ENCODE data around the gene HLA-DPB1.

Gene HLA-DPB1

DNA sequence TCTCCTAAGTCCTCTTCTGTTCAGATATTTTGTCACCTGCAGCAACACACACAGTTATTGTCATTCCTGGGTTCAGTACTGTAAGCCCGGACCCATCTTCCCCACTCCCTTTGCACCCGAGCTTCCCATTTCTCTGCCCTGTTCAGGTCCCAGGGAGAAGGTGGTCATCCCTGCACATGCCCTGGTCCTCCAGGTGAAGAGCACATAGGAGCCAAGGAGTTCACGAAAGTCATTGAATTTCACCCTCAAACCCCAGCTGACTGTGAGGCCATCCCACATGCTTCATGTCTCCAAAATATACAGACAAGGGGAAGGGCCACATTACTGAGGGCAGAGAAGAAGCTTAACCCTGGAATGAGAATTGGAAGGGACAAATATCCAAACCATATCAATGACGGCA, 10.5 kb upstream of the HLA-DPB1 start:
- Histone ChIP-seq H3K9ac (ENCODE audit: low read depth, low read length, poor library complexity) (no peak overlapping the region), H2BK120ac (ENCODE audit: low read depth, low read length) (no peak overlapping the region), H2BK15ac (ENCODE audit: low read length) (no peak overlapping the region), H2BK12ac (ENCODE audit: low read length) (no peak overlapping the region), H4K91ac (ENCODE audit: low read depth, low read length, poor library complexity) (no peak overlapping the region), H2AFZ (ENCODE audit: low read length) (no peak overlapping the region), H3K27me3 (ENCODE audit: control insufficient read depth in 3 of 3, insufficient read depth in 3 of 3, low read depth in 1 of 3, low read length in 3 of 3) (no peaks in the 10 kb centered on the region), H2BK5ac (ENCODE audit: low read length) (no peak overlapping the region), H4K8ac (ENCODE audit: low read depth, low read length) (peak overlapping the region; percentile 97), H3K18ac (ENCODE audit: low read length) (no peak overlapping the region), H3K4me3 (ENCODE audit: low read length in 2 of 2) (no peak overlapping the region), H3K27ac (replicated peaks; ENCODE audit: low read length) (no peak overlapping the region), H3K14ac (ENCODE audit: low read length) (peak overlapping the region; percentile 47), H3K4me1 (ENCODE audit: control insufficient read depth in 2 of 2, insufficient read depth in 1 of 2, low read depth in 1 of 2, low read length in 2 of 2) (no peaks in the 10 kb centered on the region), H3K36me3 (replicated peaks in 1 of 2; ENCODE audit: control insufficient read depth in 2 of 2, insufficient read depth in 2 of 2, low read length in 2 of 2) (no peaks in the 10 kb centered on the region), H3K79me1 (ENCODE audit: low read depth, low read length) (no peaks in the 10 kb centered on the region), H2AK5ac (ENCODE audit: low read depth, low read length) (peak overlapping the region; percentile 46), H3K4ac (ENCODE audit: low read length) (no peak overlapping the region), H3K9me3 (replicated peaks in 1 of 2; ENCODE audit: control insufficient read depth in 2 of 2, insufficient read depth in 1 of 2, low read depth in 1 of 2, low read length in 2 of 2) (no peaks in the 10 kb centered on the region), H3K4me2 (ENCODE audit: insufficient read depth, low read length, poor library complexity, severe bottlenecking) (no peak overlapping the region), H3K23ac (ENCODE audit: low read depth, low read length, poor library complexity) (no peak overlapping the region)
- WGBS, 2 donors (ENCODE audit: extremely low coverage in 2 of 2, insufficient read length in 2 of 2, insufficient replicate concordance in 1 of 2): no CpG with 5 or more reads among the region's 4 CpGs
- no peak for DNase-seq (ENCODE audit: low spot score)

DNA sequence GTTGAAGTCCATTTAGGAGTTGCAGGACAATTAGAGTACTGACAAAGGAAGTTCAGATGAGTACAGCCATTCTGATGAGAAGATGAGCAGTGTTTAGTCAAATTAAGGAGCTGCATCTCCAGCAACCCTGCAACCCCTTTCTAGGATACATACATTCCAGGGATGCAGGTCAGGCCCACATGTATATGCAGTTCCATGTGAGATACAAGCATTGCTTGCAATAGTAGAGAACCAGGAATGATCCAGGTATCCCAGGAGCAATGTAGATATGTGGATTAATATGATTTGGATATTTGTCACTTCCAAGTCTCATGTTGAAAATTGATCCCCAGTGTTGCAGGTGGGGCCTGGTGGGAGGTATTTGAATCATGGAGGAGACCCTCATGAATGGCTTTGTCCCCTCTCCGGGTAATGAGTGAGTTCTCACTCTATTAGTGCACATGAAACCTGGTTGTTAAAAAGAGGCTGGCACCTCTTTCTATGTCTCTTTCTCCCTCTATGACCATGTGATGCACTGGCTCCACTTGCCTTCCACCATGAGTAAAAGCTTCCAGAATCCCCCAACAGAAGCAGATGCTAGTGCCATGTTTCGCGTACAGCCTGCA, 8.8 kb upstream of the HLA-DPB1 start:
- Histone ChIP-seq H3K79me1 (ENCODE audit: low read depth, low read length) (no peaks in the 10 kb centered on the region), H2BK12ac (ENCODE audit: low read length) (no peak overlapping the region), H3K4me1 (ENCODE audit: control insufficient read depth in 2 of 2, insufficient read depth in 1 of 2, low read depth in 1 of 2, low read length in 2 of 2) (no peaks in the 10 kb centered on the region), H2BK5ac (ENCODE audit: low read length) (no peak overlapping the region), H3K14ac (ENCODE audit: low read length) (no peak overlapping the region), H3K9ac (ENCODE audit: low read depth, low read length, poor library complexity) (no peak overlapping the region), H2BK15ac (ENCODE audit: low read length) (no peak overlapping the region), H3K27ac (replicated peaks; ENCODE audit: low read length) (no peak overlapping the region), H3K4me2 (ENCODE audit: insufficient read depth, low read length, poor library complexity, severe bottlenecking) (no peak overlapping the region), H4K91ac (ENCODE audit: low read depth, low read length, poor library complexity) (no peak overlapping the region), H2AFZ (ENCODE audit: low read length) (no peak overlapping the region), H3K18ac (ENCODE audit: low read length) (no peak overlapping the region), H3K23ac (ENCODE audit: low read depth, low read length, poor library complexity) (no peak overlapping the region), H3K27me3 (ENCODE audit: control insufficient read depth in 3 of 3, insufficient read depth in 3 of 3, low read depth in 1 of 3, low read length in 3 of 3) (peaks cover 0 to 1% (median 0%) of the 10 kb centered on the region in 3 experiments), H3K9me3 (replicated peaks in 1 of 2; ENCODE audit: control insufficient read depth in 2 of 2, insufficient read depth in 1 of 2, low read depth in 1 of 2, low read length in 2 of 2) (no peaks in the 10 kb centered on the region), H4K8ac (ENCODE audit: low read depth, low read length) (no peak overlapping the region), H2BK120ac (ENCODE audit: low read depth, low read length) (no peak overlapping the region), H3K4me3 (ENCODE audit: low read length in 2 of 2) (no peak overlapping the region), H3K4ac (ENCODE audit: low read length) (no peak overlapping the region), H2AK5ac (ENCODE audit: low read depth, low read length) (no peak overlapping the region), H3K36me3 (replicated peaks in 1 of 2; ENCODE audit: control insufficient read depth in 2 of 2, insufficient read depth in 2 of 2, low read length in 2 of 2) (no peaks in the 10 kb centered on the region)
- DNase-seq (ENCODE audit: low spot score): no peak
- WGBS, 2 donors (ENCODE audit: extremely low coverage in 2 of 2, insufficient read length in 2 of 2, insufficient replicate concordance in 1 of 2): no CpG with 5 or more reads among the region's 3 CpGs

DNA sequence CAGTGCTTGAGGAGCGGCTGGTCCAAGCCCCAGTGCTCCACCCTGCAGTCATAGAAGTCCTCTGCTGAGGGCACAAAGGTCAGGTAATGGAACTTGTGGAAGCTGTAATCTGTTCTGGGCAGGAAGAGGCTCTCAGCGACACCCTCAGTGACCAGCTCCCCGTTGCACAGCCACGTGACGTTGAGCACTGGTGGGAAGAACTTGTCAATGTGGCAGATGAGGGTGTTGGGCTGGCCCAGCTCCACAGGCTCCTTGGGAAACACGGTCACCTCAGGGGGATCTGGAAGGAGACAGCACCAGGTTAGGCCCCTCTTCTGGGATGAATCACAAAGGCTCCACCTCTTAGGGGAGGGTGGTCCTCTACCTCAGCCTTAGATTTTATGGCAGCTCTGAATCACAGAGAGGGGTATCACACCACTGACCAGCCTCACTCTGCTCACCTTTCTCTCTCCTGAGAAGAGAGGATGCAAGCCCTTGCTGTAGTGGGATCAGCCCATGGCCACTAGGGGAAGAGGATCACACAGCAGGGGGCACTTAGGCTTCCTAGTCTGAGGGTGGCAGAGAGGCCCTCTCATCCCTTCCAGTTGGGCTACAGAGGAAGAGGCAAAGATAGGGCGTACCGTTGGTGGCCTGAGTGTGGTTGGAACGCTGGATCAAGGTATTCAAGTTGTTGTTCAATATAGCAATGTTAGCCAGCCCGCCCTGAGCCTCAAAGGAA, 6.6 kb upstream of the HLA-DPB1 start:
- no peak overlapping the region for H3K4me2 ChIP-seq (ENCODE audit: insufficient read depth, low read length, poor library complexity, severe bottlenecking)
- no peak overlapping the region for H3K23ac ChIP-seq (ENCODE audit: low read depth, low read length, poor library complexity)
- H3K18ac ChIP-seq (ENCODE audit: low read length): no peak overlapping the region
- H2BK120ac ChIP-seq (ENCODE audit: low read depth, low read length): no peak overlapping the region
- no peak overlapping the region for H3K27ac ChIP-seq (replicated peaks; ENCODE audit: low read length)
- H3K4me1 ChIP-seq (ENCODE audit: control insufficient read depth in 2 of 2, insufficient read depth in 1 of 2, low read depth in 1 of 2, low read length in 2 of 2): no peaks in the 10 kb centered on the region
- H2BK15ac ChIP-seq (ENCODE audit: low read length): no peak overlapping the region
- no peaks in the 10 kb centered on the region for H3K9me3 ChIP-seq (replicated peaks in 1 of 2; ENCODE audit: control insufficient read depth in 2 of 2, insufficient read depth in 1 of 2, low read depth in 1 of 2, low read length in 2 of 2)
- no peak overlapping the region for H3K14ac ChIP-seq (ENCODE audit: low read length)
- H2BK5ac ChIP-seq (ENCODE audit: low read length): no peak overlapping the region
- H3K9ac ChIP-seq (ENCODE audit: low read depth, low read length, poor library complexity): peak overlapping the region; percentile 4
- H3K27me3 ChIP-seq (ENCODE audit: control insufficient read depth in 3 of 3, insufficient read depth in 3 of 3, low read depth in 1 of 3, low read length in 3 of 3): peaks cover 0 to 6% (median 0%) of the 10 kb centered on the region in 3 experiments
- no peak overlapping the region for H3K4me3 ChIP-seq (ENCODE audit: low read length in 2 of 2)
- peak overlapping the region; percentile 53 for H4K91ac ChIP-seq (ENCODE audit: low read depth, low read length, poor library complexity)
- no peak overlapping the region for H2AFZ ChIP-seq (ENCODE audit: low read length)
- H3K4ac ChIP-seq (ENCODE audit: low read length): no peak overlapping the region
- no peak overlapping the region for H2AK5ac ChIP-seq (ENCODE audit: low read depth, low read length)
- WGBS, 2 donors (ENCODE audit: extremely low coverage in 2 of 2, insufficient read length in 2 of 2, insufficient replicate concordance in 1 of 2): no CpG with 5 or more reads among the region's 10 CpGs
- no peaks in the 10 kb centered on the region for H3K79me1 ChIP-seq (ENCODE audit: low read depth, low read length)
- no peak for DNase-seq (ENCODE audit: low spot score)
- no peaks in the 10 kb centered on the region for H3K36me3 ChIP-seq (replicated peaks in 1 of 2; ENCODE audit: control insufficient read depth in 2 of 2, insufficient read depth in 2 of 2, low read length in 2 of 2)
- peak overlapping the region; percentile 88 for H4K8ac ChIP-seq (ENCODE audit: low read depth, low read length)
- H2BK12ac ChIP-seq (ENCODE audit: low read length): no peak overlapping the region

- Histone ChIP-seq H2BK12ac (ENCODE audit: low read length) (no peak overlapping the region), H3K79me1 (ENCODE audit: low read depth, low read length) (no peaks in the 10 kb centered on the region), H3K23ac (ENCODE audit: low read depth, low read length, poor library complexity) (no peak overlapping the region), H3K4me1 (ENCODE audit: control insufficient read depth in 2 of 2, insufficient read depth in 1 of 2, low read depth in 1 of 2, low read length in 2 of 2) (no peaks in the 10 kb centered on the region), H3K4me2 (ENCODE audit: insufficient read depth, low read length, poor library complexity, severe bottlenecking) (no peak overlapping the region), H3K14ac (ENCODE audit: low read length) (no peak overlapping the region), H3K9me3 (replicated peaks in 1 of 2; ENCODE audit: control insufficient read depth in 2 of 2, insufficient read depth in 1 of 2, low read depth in 1 of 2, low read length in 2 of 2) (no peaks in the 10 kb centered on the region), H4K91ac (ENCODE audit: low read depth, low read length, poor library complexity) (no peak overlapping the region), H2AK5ac (ENCODE audit: low read depth, low read length) (no peak overlapping the region), H4K8ac (ENCODE audit: low read depth, low read length) (no peak overlapping the region), H3K18ac (ENCODE audit: low read length) (no peak overlapping the region), H2BK120ac (ENCODE audit: low read depth, low read length) (no peak overlapping the region), H2AFZ (ENCODE audit: low read length) (no peak overlapping the region), H2BK5ac (ENCODE audit: low read length) (no peak overlapping the region), H3K4ac (ENCODE audit: low read length) (no peak overlapping the region), H2BK15ac (ENCODE audit: low read length) (no peak overlapping the region), H3K4me3 (ENCODE audit: low read length in 2 of 2) (no peak overlapping the region), H3K36me3 (replicated peaks in 1 of 2; ENCODE audit: control insufficient read depth in 2 of 2, insufficient read depth in 2 of 2, low read length in 2 of 2) (no peaks in the 10 kb centered on the region), H3K9ac (ENCODE audit: low read depth, low read length, poor library complexity) (no peak overlapping the region), H3K27me3 (ENCODE audit: control insufficient read depth in 3 of 3, insufficient read depth in 3 of 3, low read depth in 1 of 3, low read length in 3 of 3) (peaks cover 0 to 6% (median 0%) of the 10 kb centered on the region in 3 experiments), H3K27ac (replicated peaks; ENCODE audit: low read length) (no peak overlapping the region)
- no peak for DNase-seq (ENCODE audit: low spot score)
- no CpG with 5 or more reads among the region's 2 CpGs for WGBS, 2 donors (ENCODE audit: extremely low coverage in 2 of 2, insufficient read length in 2 of 2, insufficient replicate concordance in 1 of 2)
Observed at GRCh38 chr6:33070909-33071308, 4.9 kb upstream of the HLA-DPB1 start.

All from neuronal stem cell (in vitro differentiated cells).